ENCODE data around the gene SLC30A1.

DNA sequence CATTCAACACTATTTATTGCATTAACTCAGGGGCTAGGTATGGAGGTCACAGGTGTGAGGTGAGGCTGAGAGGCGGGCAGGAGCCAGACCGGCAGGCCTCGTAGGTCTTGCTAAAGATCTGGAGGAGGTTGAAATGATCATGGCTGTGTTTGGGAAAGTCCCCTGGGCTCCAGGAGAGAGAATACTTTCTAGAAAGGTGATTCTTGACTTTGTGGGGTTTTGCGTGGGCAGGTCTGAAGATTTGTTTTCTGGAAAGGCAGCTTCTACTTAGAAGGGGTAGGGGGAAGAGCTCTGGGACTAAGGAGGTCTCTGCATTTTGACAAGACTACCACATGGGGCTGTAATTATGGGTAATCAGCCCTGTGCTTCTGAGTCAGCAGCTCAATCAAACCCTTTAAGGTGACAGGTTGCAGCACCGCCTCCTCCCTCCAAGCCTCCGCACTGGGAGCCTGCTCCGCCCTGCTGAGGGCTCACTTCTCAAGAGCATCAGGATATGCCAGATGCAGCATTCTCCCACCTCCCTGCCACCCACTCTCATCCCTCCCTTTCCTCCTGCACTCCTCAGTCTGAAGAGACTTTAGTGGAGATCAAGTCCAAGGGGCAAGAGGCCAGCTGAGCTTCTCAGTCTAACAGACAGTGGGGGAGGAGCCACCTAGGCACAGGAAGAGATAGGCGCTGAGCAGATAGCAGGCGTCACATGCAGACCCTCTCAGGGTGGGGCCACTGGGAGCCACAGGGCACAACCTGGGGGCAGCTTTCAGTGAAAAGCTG lies 30.5 kb downstream of the SLC30A1 start:
- TF ChIP-seq EZH2phosphoT487 (IDR thresholded peaks at IDR 0.05; ENCODE audit: insufficient read depth, low read depth) = no peak
- TF ChIP-seq EZH2 (IDR thresholded peaks at IDR 0.05; ENCODE audit: insufficient read depth, poor library complexity, severe bottlenecking) = no peak
